ENCODE data around the gene CASP10. TPM values are rescaled to one million over a fixed set of nuclear protein-coding genes. Genes with fewer than 3 reads are reported as not detected.
A peak's percentile ranks its signal among the peaks of the same experiment; 100 is the strongest.

CASP10 gene
- total and polyA plus RNA-seq, 2 donors (not counting 1 experiment from before 2014, with no cell fraction given) = 16.0 to 34.3 TPM

- no peaks in the 10 kb centered on the region for H3K9me3 Mint-ChIP-seq (ENCODE audit: insufficient read depth)
- ChIA-PET POLR2A (no interaction called here), CTCF (interaction anchor here (1.1 to 2.4 kb wide), 5 partner anchors 8 to 43 kb away, joined by 3 to 9 read pairs (median 5); partner anchors contain the start of gene CASP10)
- H3K9ac ChIP-seq (ENCODE audit: low read length) = no peak overlapping the region
- H3K4me2 ChIP-seq (replicated peaks; ENCODE audit: low read depth, low read length, poor library complexity, severe bottlenecking) = no peak overlapping the region
- H3K36me3 ChIP-seq (replicated peaks in 1 of 2; ENCODE audit: control extremely low read depth in 1 of 2, control insufficient read depth in 1 of 2, extremely low read depth in 1 of 2, insufficient read depth in 2 of 2, low read length in 1 of 2) = peaks cover 3 to 50% of the 10 kb centered on the region in 2 experiments
- intact Hi-C loops (cut with micrococcal nuclease) = loop anchor here (10.0 kb wide), 1 partner anchor 387 kb away; the partner anchor contains the start of gene BZW1
- H3K27ac Mint-ChIP-seq = no peak overlapping the region
- peaks cover 9% of the 10 kb centered on the region for H4K20me1 ChIP-seq (ENCODE audit: control insufficient read depth, insufficient read depth, low read length, poor library complexity, severe bottlenecking)
- no peaks in the 10 kb centered on the region for H3K27me3 ChIP-seq (replicated peaks in 1 of 4; ENCODE audit: control extremely low read depth in 1 of 4, control insufficient read depth in 3 of 4, insufficient read depth in 4 of 4, low read length in 3 of 4)
- 91% methylated on average over 5 of the region's 8 CpGs for WGBS (ENCODE audit: insufficient coverage)
- no peaks in the 10 kb centered on the region for H3K27me3 Mint-ChIP-seq
- ATAC-seq (ENCODE audit: low read depth) (no peak), DNase-seq (no peak)
- H3K4me1 Mint-ChIP-seq = peaks cover 27% of the 10 kb centered on the region
- H3K4me1 ChIP-seq (ENCODE audit: control insufficient read depth in 2 of 2, insufficient read depth in 2 of 2, low read length in 2 of 2) = peaks cover 9 to 15% of the 10 kb centered on the region in 2 donors
- H3K4me3 Mint-ChIP-seq = no peak overlapping the region
- H2AFZ ChIP-seq (ENCODE audit: insufficient read depth, low read depth, low read length, poor library complexity, severe bottlenecking) = no peak overlapping the region
- H3K9me3 ChIP-seq (ENCODE audit: control extremely low read depth in 1 of 3, control insufficient read depth in 2 of 3, insufficient read depth in 1 of 3, low read length in 2 of 3) = no peaks in the 10 kb centered on the region
- TF ChIP-seq, protein P1, sequence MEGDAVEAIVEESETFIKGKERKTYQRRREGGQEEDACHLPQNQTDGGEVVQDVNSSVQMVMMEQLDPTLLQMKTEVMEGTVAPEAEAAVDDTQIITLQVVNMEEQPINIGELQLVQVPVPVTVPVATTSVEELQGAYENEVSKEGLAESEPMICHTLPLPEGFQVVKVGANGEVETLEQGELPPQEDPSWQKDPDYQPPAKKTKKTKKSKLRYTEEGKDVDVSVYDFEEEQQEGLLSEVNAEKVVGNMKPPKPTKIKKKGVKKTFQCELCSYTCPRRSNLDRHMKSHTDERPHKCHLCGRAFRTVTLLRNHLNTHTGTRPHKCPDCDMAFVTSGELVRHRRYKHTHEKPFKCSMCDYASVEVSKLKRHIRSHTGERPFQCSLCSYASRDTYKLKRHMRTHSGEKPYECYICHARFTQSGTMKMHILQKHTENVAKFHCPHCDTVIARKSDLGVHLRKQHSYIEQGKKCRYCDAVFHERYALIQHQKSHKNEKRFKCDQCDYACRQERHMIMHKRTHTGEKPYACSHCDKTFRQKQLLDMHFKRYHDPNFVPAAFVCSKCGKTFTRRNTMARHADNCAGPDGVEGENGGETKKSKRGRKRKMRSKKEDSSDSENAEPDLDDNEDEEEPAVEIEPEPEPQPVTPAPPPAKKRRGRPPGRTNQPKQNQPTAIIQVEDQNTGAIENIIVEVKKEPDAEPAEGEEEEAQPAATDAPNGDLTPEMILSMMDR (IDR thresholded peaks at IDR 0.05) = no peak
- TF ChIP-seq EZH2 (IDR thresholded peaks at IDR 0.05; ENCODE audit: borderline replicate concordance, insufficient read depth, low read depth, low read length, poor library complexity, severe bottlenecking) = no peak
- no peak overlapping the region for H3K4me3 ChIP-seq (ENCODE audit: control extremely low read depth in 1 of 5, extremely low read depth in 1 of 5, insufficient read depth in 1 of 5, low read depth in 2 of 5, low read length in 4 of 5)
- H3K79me2 ChIP-seq (ENCODE audit: control insufficient read depth, insufficient read depth, low read length) = peaks cover 26% of the 10 kb centered on the region
- H3K27ac ChIP-seq (ENCODE audit: low read length in 2 of 2) = no peak overlapping the region
Observed at GRCh38 chr2:201201371-201201770, 18.4 kb downstream of the CASP10 start.

DNA sequence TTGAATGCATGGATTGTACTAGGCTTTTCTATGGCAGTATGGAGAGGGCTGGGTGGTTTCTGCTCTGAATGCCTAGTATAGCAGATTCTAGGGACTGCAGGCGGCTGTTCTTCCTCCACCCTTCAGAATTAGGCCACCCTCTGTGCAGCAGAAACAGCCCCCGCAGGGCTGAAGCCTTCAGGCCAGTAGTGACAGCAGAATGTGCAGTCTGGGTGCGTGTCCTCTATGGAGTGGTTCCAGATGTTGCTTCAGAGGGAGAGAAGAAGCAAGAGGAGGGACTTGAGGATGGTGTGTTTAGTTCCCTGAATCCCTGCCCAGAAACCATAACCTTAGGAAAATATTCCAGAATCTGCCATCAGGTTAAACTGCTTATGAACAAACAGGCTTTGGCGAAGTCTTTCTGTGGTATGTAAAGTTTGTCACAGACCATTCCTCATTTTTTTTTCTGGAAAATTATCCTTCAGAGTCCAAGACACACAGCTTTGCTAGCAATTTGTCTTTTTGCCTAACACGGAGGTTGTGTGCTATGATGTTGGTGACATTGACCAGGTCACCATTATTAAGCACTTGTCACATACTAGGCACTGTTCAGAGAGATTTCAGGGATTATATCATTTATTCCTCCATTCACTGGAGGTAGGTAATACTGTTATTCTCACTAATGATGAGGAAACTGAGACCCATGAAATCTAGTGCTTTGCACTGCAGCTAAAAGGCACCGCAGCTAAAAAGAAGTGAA is 21.1 kb downstream of the CASP10 start:
- CTCF ChIA-PET = interaction anchor here (0.7 to 1.9 kb wide), 4 partner anchors 9 to 30 kb away, joined by 3 to 7 read pairs (median 4); partner anchors contain the start of gene CASP10
- DNase-seq (no peak), ATAC-seq (ENCODE audit: low read depth) (no peak)
- H3K27me3 ChIP-seq (replicated peaks in 1 of 4; ENCODE audit: control extremely low read depth in 1 of 4, control insufficient read depth in 3 of 4, insufficient read depth in 4 of 4, low read length in 3 of 4) = no peaks in the 10 kb centered on the region
- H4K20me1 ChIP-seq (ENCODE audit: control insufficient read depth, insufficient read depth, low read length, poor library complexity, severe bottlenecking) = no peaks in the 10 kb centered on the region
- Mint-ChIP-seq H3K27ac (no peak overlapping the region), H3K9me3 (ENCODE audit: insufficient read depth) (no peaks in the 10 kb centered on the region), H3K4me1 (peaks cover 35% of the 10 kb centered on the region), H3K27me3 (no peaks in the 10 kb centered on the region), H3K4me3 (no peak overlapping the region)
- H3K9me3 ChIP-seq (ENCODE audit: control extremely low read depth in 1 of 3, control insufficient read depth in 2 of 3, insufficient read depth in 1 of 3, low read length in 2 of 3) = peaks cover 0 to 7% (median 0%) of the 10 kb centered on the region in 3 donors
- no peak overlapping the region for H3K27ac ChIP-seq (ENCODE audit: low read length in 2 of 2)
- intact Hi-C loops (cut with micrococcal nuclease) = loop anchor here (10.0 kb wide), 1 partner anchor 389 kb away; the partner anchor contains the start of gene BZW1
- H3K4me1 ChIP-seq (ENCODE audit: control insufficient read depth in 2 of 2, insufficient read depth in 2 of 2, low read length in 2 of 2) = peaks cover 19 to 27% of the 10 kb centered on the region in 2 donors
- peaks cover 2 to 31% of the 10 kb centered on the region in 2 experiments for H3K36me3 ChIP-seq (replicated peaks in 1 of 2; ENCODE audit: control extremely low read depth in 1 of 2, control insufficient read depth in 1 of 2, extremely low read depth in 1 of 2, insufficient read depth in 2 of 2, low read length in 1 of 2)
- no peak overlapping the region for H2AFZ ChIP-seq (ENCODE audit: insufficient read depth, low read depth, low read length, poor library complexity, severe bottlenecking)
- H3K79me2 ChIP-seq (ENCODE audit: control insufficient read depth, insufficient read depth, low read length) = peaks cover 17% of the 10 kb centered on the region
- no peak overlapping the region for H3K4me3 ChIP-seq (ENCODE audit: control extremely low read depth in 1 of 5, extremely low read depth in 1 of 5, insufficient read depth in 1 of 5, low read depth in 2 of 5, low read length in 4 of 5)
- no peak for TF ChIP-seq EZH2 (IDR thresholded peaks at IDR 0.05; ENCODE audit: borderline replicate concordance, insufficient read depth, low read depth, low read length, poor library complexity, severe bottlenecking)
- TF ChIP-seq, protein P1 (IDR thresholded peaks at IDR 0.05) = no peak
- POLR2A ChIA-PET = interaction anchor here (1.0 kb wide), 1 partner anchor 9 kb away, joined by 3 read pairs; no protein-coding TSS in a partner anchor
- WGBS (ENCODE audit: insufficient coverage) = 100% methylated on average over 3 of the region's 6 CpGs
- peak overlapping the region; percentile 11 for H3K4me2 ChIP-seq (replicated peaks; ENCODE audit: low read depth, low read length, poor library complexity, severe bottlenecking)
- H3K9ac ChIP-seq (ENCODE audit: low read length) = no peak overlapping the region
